Stimulated activated naive CD8-positive, alpha-beta T cell treated with anti-CD3 and anti-CD28 coated beads, Interleukin-15, Interleukin-2, amounts not matched to agents 100 U/mL and 50 U/mL, for 24 hours (primary cell): ENCODE data around the gene RABEP2.
"Not testable (repeated sequence)": the region's sequence is repeated elsewhere in the genome, so short reads cannot be mapped to it uniquely, and the experiment has no call there.

Source experiments
- ATAC-seq: fragments of 150-1000 bp; cut with Tn5 transposase; one replicate; pipeline ENCODE4 v1.10.0; 2021
- DNase-seq: peaks from one replicate; pipeline ENCODE4 v3.0.0; 2021

RABEP2 gene

GRCh38 chr16:28903344-28904042 is 21.5 kb downstream of the RABEP2 start:
- ATAC-seq (no peak), DNase-seq (no peak)

- peak; percentile 12 for ATAC-seq
- DNase-seq, result no peak
These were observed 22.1 kb downstream of the RABEP2 start for GRCh38 chr16:28902909-28903308.

GRCh38 chr16:28901862-28902261 is 23.2 kb downstream of the RABEP2 start:
- no peak for ATAC-seq

GRCh38 chr16:28900601-28901000 is 24.4 kb downstream of the RABEP2 start:
- no peak for ATAC-seq

More at GRCh38 chr16:28901862-28902261, 23.2 kb downstream of the RABEP2 start:
- no peak for DNase-seq

GRCh38 chr16:28899882-28900590 is 25.0 kb downstream of the RABEP2 start:
- no peak for ATAC-seq
- DNase-seq, result no peak

More at GRCh38 chr16:28900601-28901000, 24.4 kb downstream of the RABEP2 start:
- no peak for DNase-seq

DNA sequence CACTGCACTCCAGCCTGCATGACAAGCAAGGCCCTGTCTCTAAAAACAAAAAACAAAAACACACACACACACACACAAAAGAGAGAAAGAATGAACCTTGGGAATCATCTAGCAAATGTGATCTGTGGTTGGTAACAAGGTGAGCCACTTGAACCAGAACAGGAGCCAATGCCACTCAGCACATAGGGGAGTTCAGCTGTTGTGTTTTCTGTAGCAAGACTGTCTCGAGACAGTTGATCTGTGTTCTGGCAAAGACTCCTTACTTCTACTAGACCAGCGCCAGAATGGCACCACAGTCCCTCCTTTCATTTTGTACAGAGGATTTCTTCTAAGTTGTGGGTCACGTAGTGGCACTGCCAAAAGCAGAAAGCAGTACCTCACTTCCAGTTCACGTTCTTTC is 26.1 kb downstream of the RABEP2 start:
- ATAC-seq, result no peak
- no peak for DNase-seq

DNA sequence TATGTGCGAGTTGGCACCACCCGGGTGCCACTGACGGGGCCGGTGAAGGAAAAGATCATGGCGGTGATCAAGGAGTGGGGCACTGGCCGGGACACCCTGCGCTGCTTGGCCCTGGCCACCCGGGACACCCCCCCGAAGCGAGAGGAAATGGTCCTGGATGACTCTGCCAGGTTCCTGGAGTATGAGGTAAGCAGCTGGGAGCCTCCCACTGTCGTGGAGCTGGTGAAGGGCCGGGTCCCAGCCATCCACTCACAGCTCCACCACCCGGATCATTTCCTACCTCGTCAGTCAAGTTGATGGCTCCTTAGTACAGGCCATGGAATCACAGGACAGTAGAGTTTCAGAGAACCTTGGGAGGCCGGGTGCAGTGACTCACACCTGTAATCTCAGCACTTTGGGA is 26.8 kb downstream of the RABEP2 start:
- DNase-seq, result no peak
- ATAC-seq, result no peak

GRCh38 chr16:28897826-28898225 is 27.2 kb downstream of the RABEP2 start:
- no peak for ATAC-seq
- DNase-seq, result no peak

- no peak for ATAC-seq
- DNase-seq, result no peak
These were observed 29.4 kb downstream of the RABEP2 start for GRCh38 chr16:28895609-28896008.

GRCh38 chr16:28893291-28893690 is 31.7 kb downstream of the RABEP2 start:
- no peak for ATAC-seq
- no peak for DNase-seq

DNA sequence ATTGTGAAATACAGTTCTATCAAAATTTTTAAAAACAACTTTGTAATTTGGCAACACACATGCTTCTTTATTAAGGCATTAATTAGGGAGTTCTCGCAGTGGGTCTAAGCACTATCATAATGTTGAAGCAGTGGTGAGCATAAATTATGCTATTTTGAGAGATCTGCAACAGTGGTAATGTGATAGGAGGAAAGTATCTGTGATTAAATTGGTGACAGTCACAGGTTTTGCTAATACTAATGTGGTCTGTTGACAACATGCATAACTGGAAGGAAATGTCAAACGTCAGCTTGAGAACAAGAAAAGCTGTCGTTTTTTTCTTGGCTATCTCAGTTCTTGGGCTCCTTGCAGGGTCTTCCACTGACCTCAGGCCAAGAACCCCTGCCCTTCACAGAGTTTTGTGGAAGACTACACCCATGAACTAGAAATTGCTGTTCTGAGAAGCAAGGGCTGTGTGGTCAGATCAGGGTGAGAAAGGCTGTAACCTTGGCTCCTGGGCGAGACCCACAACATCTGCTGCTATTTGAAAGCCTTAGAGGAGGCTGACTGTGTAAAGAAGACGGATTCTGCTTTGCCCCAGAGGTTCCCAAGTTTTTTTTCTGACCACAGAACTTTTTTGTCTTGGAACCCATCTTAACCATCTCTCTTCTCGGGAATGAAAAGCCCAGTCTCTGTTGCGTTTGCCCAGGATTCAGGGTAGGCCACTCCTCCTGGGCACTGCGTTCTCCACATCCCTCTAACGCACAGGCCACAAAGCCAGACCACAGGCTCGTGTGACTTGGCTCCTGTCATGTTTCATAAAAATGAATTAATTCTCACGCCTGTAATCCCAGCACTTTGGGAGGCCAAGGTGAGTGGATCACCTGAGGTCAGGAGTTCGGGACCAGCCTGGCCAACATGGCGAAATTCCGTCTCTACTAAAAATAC is 32.8 kb downstream of the RABEP2 start:
- DNase-seq, result no peak
- no peak for ATAC-seq

DNA sequence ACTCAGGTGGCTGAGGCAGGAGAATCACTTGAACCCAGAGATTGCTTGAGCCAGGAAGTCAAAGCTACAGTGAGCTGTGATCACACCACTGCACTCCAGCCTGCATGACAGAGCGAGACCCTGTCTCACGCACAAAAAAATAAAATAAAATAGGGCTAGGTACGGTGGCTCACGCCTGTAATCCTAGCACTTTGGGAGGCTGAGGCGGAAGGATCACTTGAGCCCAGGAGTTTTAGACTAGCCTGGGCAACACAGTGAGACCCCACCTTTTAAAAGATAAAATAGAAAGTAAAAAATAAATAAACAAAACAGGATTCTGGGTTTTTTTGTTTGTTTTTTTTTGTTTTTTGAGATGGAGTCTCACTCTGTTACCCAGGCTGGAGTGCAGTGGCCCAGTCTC is 34.7 kb downstream of the RABEP2 start:
- ATAC-seq, DNase-seq: not testable (repeated sequence)

- ATAC-seq (no peak), DNase-seq (no peak)
These were observed 38.1 kb downstream of the RABEP2 start for GRCh38 chr16:28886945-28887344.

DNA sequence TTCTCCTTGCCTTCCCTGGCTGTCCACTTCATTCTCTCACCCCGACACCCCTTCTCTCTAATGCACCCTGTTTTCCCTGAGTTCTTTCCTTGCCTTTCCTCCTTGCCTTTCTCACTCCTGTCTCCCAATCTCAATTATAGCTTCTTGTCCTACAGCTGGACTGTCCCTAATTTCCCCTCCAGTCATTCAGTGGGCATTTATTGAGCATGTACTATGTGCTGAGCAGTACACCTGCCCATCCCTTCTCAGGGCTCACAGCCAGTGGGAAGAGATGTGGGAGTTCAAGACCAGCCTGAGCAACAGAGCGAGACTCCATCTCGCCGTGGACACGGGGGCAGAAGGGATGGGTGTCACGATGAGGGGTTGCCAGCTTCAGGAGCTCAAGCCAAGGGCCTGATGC is 41.0 kb downstream of the RABEP2 start:
- ATAC-seq (no peak), DNase-seq (no peak)

GRCh38 chr16:28883221-28883996 is 41.6 kb downstream of the RABEP2 start:
- no peak for DNase-seq
- ATAC-seq, result no peak

DNA sequence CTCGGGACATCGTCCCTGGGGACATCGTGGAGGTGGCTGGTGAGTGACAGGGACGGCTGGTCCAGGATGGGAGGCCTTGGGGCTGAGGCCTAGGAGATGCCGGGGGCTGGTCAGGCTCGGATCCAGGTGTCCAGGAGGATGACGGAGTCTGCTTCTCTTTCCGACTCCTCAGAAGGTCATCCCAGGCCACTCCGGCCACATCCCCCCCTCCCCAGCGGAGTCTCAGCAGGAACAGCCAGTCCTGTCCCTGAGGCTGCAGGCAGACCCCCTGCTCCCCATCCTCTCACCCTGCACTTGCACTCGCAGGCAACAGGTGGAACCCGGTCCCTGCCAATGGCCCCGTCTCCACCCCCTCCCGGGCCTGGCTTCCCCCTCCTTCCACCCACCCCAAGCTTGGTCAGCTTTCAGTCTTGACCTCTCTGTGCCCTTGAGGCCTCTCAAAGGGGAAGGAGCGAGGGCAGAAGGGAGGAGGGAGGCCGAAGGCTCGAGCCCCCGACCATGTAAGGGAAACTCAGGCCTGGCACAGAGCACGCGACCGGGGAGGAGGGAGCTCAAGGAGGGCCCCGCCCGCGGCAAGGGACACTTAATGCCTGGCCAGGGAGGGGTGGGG is 42.4 kb downstream of the RABEP2 start:
- DNase-seq, result no peak

DNA sequence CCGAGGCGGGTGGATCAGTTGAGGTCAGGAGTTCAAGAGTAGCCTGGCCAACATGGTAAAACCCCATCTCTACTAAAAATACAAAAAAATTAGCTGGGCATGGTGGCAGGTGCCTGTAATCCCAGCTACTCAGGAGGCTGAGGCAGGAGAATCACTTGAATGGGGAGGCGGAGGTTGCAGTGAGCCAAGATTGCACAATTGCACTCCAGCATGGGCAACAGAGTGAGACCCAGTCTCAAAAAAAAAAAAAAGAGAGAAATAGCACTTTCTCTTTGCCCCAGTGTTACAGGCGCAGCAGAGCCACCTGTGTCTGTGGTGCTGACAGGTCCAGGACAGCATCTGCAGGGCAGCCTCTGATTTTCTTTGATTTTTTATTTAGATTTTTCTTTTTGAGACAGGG is 43.5 kb downstream of the RABEP2 start:
- not testable (repeated sequence) for ATAC-seq, DNase-seq

More for the DNA sequence above, 42.4 kb downstream of the RABEP2 start:
- no peak for ATAC-seq

GRCh38 chr16:28880955-28881354 is 44.1 kb downstream of the RABEP2 start:
- DNase-seq (no peak), ATAC-seq (no peak)

DNA sequence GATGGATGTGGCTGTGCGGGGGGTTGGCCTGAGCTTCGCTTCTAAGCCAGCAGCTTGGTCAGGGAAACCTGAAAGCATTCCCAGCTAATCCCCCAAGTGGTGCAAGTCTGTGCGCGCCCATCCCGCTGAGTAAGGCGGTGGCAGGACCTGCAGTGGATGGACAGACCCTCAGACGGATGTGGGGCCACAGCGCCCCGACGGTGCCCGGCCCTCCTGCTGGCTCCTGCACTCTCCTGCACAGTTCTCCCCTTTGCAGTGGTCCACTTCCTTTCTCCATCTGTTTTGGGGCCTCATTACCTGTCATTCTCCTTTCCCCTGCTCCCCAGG is 44.5 kb downstream of the RABEP2 start:
- ATAC-seq, result no peak
- no peak for DNase-seq

- peak; percentile 94 for DNase-seq
- ATAC-seq, result peak; percentile 94
These were observed 45.0 kb downstream of the RABEP2 start for GRCh38 chr16:28879841-28880588.
